ENCODE measurements around the gene KRT72.
A peak's percentile ranks its signal among the peaks of the same experiment; 100 is the strongest.

Gene KRT72

GRCh38 chr12:52578469-52578868 is 22.8 kb downstream of the KRT72 start:
- no peak for DNase-seq (ENCODE audit: low spot score)

DNA sequence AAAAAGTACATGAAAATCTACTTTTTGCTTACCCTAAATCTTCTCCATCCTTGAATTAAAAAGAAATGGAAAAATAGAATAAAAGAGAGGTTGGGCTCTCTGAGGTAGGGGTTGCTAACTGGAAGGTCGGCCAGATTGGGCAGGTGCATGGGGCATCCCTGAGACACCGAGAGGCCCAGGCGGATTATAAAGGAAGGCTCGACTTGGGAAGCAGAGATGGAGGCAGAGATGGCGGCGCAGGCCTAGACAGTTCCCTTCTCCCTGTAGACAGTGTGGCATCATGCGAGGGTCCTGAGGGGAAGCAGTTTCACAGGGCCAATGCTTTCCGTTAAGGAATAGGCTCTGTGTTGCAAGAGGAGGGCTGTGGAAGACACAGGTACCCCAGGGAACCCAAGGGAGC is 23.9 kb downstream of the KRT72 start:
- no peak for DNase-seq (ENCODE audit: low spot score)

- no peak for DNase-seq (ENCODE audit: low spot score)
Observed at GRCh38 chr12:52575948-52576347, 25.3 kb downstream of the KRT72 start.

DNA sequence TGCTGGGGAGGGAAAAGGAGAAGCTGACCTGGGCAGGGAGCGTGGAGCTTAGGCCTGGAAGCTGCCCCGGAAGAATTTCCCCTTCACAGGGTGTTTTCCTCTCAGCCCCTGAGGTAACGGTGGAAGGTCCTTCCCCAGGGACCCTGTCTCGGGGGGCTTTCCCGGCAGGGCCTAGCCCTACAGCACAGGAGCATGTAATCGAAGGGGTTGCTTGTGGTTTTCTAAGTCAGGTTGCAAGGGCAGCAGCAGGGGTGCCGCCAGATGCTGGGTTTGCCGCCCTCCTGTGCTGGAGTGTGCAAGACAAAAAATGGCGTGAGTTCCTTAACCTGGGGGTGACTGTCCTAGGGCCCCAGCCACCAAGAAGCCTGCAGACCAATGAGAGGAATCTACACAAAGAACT is 26.0 kb downstream of the KRT72 start:
- no peak for DNase-seq (ENCODE audit: low spot score)

- DNase-seq (ENCODE audit: low spot score): no peak
Observed at GRCh38 chr12:52573743-52574142, 27.5 kb downstream of the KRT72 start, which contains the start of gene KRT74. Gene KRT74, minus strand, starts transcription at chr12:52573843. Its CDS starts 66 bp downstream, at chr12:52573777.

GRCh38 chr12:52573306-52573705 is 28.0 kb downstream of the KRT72 start:
- DNase-seq (ENCODE audit: low spot score): no peak

DNA sequence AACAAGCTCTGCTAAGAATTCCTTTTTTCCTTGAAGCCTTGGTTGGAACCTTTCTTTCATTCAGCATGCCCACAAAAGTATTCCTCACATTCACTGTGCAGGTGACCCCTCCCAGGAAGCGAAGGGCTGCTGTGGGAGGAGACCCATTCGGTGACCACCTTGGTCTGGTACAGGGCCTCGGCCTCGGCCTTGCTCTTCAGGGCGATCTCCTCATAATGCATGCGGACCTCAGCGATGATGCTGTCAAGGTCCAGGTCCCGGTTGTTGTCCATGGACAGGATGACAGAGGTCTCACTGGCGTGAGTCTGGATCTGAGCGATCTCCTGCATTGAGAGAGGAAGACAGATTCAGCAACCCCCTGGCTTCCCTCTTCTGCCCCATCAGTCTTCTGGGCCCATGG is 30.8 kb downstream of the KRT72 start:
- DNase-seq (ENCODE audit: low spot score): no peak

GRCh38 chr12:52568111-52568510 is 33.2 kb downstream of the KRT72 start:
- DNase-seq (ENCODE audit: low spot score): no peak

DNA sequence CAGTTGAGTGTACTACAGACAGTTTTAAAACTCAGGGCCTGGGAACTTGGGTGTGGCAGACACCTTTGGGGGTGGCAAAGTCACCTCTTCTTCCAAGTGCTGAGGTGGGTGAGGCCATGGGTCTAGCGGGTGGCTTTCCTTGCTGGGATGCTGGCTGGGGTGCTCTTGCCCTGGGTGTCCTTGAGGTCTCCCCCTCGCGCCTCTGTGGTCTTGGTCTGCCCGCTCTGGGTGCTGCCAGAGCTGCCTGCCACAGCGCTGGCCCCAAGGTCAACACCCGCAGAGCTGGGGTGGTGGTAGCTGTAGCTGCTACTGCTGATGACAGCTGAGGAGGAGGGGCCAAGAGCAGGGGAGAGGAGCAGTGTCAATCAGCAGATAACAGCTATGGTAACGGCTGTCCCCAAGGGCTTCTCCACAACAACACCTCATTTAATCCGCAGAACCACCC is 34.4 kb downstream of the KRT72 start:
- no peak for DNase-seq (ENCODE audit: low spot score)

- DNase-seq (ENCODE audit: low spot score): no peak
Observed at GRCh38 chr12:52564582-52564981, 36.7 kb downstream of the KRT72 start.

DNA sequence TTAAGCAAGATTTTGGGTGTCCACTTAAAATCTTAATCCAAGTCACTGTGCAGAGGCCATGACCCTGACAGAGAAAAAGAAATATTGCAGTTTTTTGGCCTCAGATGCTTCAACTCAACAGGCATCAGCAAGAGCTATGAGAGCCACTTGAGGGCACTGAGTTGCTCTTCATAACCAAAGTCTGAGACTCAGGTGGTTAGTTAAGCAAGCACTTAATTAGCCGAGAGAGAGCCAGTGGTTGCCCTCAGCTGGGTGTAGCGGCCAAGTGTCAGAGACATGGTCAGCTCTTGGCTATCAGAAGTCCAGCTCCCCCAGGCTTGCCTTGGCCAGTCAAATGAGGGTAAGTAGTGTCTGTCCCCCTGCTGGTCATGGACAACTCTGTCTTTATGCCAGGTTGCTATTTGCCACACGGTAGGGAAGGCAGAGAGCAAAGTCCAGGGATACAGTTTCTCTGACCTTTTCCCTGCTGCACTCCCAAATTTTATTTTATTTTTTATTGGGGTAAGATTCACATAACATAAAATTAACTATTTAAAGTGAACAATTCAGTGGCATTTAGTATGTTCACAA is 39.3 kb downstream of the KRT72 start:
- DNase-seq (ENCODE audit: low spot score): peak; percentile 48

DNA sequence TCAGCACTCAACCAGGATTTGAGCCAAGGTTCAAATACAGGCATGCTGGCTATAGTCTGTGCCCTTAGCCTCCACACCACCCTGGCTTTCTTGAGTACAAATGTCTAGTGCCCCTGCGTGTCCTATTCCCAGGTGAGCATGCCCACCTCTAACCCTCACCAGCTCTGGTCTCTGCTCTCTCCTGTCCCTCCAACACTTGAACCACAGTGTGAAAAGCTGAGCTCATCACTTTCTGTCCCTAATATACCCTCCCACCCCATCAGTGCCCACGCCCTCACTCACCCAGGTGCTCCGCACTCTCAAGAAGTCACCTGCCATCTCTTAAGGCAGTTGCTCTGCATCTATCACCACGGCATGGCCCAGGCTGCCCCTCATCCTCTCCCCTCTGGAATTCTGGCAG is 41.3 kb downstream of the KRT72 start:
- no peak for DNase-seq (ENCODE audit: low spot score)

DNA sequence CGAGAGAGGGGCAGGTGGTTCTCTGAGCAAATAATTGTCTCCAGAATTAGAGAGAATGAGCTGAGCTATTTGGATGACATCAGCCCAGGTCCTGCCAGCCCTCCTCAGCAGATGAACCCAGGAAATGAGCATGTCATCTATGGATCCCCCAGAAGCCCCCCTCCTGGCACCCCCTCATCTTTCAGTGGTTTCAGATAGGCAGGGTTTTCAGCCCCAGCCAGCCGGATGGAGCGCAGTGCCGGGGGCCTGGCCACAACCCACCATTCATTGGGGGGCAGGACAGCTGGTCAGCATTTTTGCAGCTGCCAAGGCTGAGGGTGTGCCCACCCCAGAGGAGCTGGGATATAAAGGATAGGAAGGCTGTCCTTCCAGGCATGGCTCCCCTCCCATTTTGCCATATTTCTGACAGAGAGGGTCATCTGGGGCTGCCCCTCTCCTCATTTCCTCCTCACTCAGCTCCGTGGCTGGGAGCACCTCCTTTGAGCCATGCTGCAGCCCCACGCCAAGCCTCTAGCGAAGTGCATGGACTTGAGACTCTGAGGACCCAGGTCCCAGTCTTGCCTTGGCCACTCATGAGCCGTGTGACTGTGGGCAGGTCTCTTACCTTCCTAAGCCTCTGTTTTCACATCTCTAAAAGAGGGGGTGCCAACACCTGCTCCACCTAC is 42.4 kb downstream of the KRT72 start:
- no peak for DNase-seq (ENCODE audit: low spot score)

- DNase-seq (ENCODE audit: low spot score): no peak
Observed at GRCh38 chr12:52557476-52557875, 43.8 kb downstream of the KRT72 start.

DNA sequence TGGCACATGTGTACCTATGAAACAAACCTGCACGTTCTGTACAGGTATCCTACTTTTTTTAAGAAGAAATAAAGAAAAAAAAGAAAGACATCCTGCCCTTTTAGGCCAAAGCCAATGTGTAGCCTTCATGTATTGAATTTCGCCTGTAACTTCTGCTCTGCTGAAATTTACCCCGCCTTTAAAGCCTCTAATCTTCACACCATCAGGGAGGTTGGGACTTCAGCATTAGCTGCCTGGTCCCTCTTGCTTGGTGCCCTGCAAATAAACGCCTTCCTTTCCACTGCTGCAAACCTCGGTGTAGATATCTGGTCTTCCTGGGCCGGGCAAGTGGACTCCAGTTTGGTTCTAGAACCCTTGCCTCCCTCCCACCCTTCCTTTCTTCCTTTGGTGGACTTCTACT is 45.7 kb downstream of the KRT72 start:
- DNase-seq (ENCODE audit: low spot score): no peak

GRCh38 chr12:52552681-52553195 is 48.5 kb downstream of the KRT72 start, which contains the start of gene KRT71:
Gene KRT71, minus strand, starts transcription at chr12:52553145. Its CDS starts 68 bp downstream, at chr12:52553077.
- DNase-seq (ENCODE audit: low spot score): no peak

GRCh38 chr12:52552055-52552454 is 49.2 kb downstream of the KRT72 start:
- no peak for DNase-seq (ENCODE audit: low spot score)

- DNase-seq (ENCODE audit: low spot score): no peak
Observed at GRCh38 chr12:52551216-52551865, 49.9 kb downstream of the KRT72 start.

DNA sequence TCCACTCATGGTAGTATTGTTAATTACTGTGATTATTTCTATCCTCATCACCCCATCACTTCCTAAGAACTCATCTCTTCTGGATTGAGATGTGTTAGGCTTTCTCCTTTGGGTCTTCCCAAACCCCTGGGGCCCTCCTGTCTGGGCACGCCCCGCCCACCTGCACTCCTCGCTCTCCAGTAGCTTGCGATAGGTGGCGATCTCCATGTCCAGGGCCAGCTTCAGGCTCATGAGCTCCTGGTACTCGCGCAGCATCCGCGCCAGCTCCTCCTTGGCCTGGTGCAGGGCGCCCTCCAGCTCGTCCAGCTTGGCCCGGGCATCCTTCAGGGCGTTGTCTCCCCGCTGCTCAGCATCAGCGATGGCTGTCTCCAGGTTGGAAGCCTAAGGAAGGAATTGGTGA is 55.1 kb downstream of the KRT72 start:
- DNase-seq (ENCODE audit: low spot score): no peak

DNA sequence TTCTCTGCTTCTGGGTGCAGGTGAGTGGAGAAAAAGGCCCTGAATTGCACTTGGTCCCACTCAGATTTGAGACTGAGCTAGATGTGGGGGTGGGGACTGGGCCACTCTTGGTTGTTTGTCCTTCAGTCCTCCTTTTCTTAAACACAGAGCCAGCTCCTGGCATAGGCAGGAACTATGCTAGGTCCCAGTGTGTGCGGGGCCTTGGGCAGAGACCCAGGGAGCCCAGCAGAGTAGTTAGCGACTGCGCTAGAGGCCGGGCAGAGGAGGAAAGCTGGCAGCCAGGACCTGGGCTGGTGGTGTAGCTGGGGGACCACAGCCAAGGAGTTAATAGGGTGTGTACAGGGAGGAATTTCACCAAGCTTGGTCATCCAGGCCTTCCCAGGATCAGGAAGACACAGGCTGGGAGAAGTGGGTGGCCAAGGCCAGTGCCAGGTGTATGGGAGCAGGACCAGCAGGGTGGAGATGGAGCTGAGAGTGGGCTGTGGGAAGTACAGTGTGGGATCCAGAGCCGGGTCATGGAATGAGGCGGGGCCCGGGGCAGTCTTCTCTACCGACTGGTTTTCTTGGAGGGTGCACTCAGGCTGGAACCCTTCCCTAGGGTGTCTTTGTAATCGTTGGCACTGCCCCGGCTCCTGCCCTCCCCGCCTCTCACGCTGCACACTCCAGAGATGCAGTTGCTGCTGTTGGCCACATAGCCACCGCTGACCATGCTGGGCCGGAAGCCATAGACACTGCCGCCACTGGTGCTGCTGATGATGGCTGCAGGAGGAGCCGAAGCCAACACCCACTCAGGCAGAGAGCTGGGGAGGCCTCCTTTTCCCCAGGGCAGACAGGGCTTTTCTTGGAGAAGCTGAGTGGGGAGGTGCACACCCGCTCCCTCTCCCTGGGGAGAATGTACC is 57.0 kb downstream of the KRT72 start:
- DNase-seq (ENCODE audit: low spot score): no peak

GRCh38 chr12:52542785-52543318 is 58.4 kb downstream of the KRT72 start:
- DNase-seq (ENCODE audit: low spot score): no peak

- DNase-seq (ENCODE audit: low spot score): no peak
Observed at GRCh38 chr12:52542157-52542556, 59.1 kb downstream of the KRT72 start.

Data from LoVo (cell line).